Measurements from ENCODE around the gene SLC7A6.

Gene SLC7A6

GRCh38 chr16:68338326-68339119 is 74.2 kb downstream of the SLC7A6 start:
- no peak for TF ChIP-seq CTCF (conservative IDR thresholded peaks at IDR 0.05)
- H3K27ac ChIP-seq = no peak overlapping the region

DNA sequence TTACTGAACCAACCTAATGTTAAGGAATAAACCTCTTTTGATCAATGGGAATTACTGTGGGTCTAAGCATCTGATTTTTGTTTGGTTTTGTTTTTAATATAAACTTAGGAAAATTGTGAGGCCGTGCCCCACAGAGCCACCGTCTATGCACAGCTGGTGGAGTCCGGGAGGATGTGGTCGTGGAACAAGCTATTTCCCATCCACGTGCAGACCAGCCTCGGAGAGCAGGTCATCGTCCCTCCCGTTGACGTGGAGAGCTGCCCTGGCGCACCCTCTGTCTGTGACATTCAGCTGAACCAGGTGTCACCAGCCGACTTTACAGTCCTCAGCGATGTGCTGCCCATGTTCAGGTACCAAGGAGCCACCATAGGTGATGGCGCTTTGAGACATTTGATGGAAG is 74.9 kb downstream of the SLC7A6 start:
- H3K27ac ChIP-seq = no peak overlapping the region
- TF ChIP-seq CTCF (conservative IDR thresholded peaks at IDR 0.05) = no peak

DNA sequence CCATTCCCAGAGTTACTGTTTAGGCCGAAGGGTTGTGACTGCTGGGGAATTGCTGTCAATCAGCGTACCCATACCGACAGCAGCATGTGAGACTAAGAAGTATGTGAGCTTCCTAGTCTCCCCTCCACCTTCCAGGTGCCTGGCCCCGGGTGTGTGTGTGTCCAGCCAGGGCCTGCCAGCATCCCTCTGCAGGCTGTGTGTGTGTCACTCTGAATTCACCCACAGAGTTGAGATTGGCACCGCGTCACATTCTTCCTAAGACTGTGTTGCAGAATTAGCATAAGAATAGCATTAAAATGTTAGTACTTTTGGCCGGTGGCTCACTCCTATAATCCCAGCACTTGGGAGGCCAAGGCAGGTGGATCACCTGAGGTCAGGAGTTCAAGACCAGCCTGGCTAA is 78.3 kb downstream of the SLC7A6 start:
- no peak for TF ChIP-seq CTCF (conservative IDR thresholded peaks at IDR 0.05)
- H3K27ac ChIP-seq = no peak overlapping the region

DNA sequence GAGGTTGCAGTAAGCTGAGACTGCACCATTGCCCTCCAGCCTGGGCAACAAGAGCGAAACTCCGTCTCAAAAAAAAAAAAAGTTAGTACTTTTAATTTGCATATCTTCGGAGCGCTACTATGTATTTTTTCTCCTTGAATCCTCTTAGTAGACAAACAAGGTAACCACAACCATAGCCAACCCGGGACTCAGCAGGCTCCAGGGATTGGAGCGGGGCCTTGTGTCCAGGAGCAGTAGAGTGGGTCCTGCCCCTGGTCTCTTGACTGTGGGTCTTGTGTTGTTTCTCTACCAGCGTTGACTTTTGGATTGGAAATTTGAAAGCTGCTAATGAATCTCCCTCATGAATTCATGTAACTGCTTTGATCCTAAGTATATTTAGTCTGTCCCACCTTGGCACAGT is 78.8 kb downstream of the SLC7A6 start:
- H3K27ac ChIP-seq = no peak overlapping the region
- no peak for TF ChIP-seq CTCF (conservative IDR thresholded peaks at IDR 0.05)

GRCh38 chr16:68344252-68344651 is 79.9 kb downstream of the SLC7A6 start:
- no peak overlapping the region for H3K27ac ChIP-seq
- TF ChIP-seq CTCF (conservative IDR thresholded peaks at IDR 0.05) = no peak

DNA sequence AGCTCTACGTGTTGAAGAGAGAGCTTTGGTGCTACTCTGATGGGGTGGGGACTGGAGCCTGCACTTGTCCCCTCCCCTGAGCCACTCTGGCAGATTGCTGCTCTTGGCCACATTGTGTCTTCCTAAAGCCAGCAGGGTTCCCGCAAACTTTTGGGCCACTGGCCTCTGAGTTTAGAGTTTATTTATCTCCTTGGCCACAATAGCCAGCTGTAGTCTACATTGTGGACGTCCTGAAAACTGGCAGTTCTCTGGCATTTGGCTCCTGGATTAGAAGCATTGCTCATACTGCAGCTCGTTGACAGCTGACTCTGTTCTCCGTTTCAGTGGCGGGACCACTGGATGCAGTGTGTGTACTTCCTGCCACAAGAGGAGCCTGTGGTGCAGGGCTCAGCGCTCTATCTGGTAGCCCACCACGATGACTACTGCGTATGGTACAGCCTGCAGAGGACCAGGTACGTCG is 81.1 kb downstream of the SLC7A6 start:
- no peak overlapping the region for H3K27ac ChIP-seq
- TF ChIP-seq CTCF (conservative IDR thresholded peaks at IDR 0.05) = no peak

DNA sequence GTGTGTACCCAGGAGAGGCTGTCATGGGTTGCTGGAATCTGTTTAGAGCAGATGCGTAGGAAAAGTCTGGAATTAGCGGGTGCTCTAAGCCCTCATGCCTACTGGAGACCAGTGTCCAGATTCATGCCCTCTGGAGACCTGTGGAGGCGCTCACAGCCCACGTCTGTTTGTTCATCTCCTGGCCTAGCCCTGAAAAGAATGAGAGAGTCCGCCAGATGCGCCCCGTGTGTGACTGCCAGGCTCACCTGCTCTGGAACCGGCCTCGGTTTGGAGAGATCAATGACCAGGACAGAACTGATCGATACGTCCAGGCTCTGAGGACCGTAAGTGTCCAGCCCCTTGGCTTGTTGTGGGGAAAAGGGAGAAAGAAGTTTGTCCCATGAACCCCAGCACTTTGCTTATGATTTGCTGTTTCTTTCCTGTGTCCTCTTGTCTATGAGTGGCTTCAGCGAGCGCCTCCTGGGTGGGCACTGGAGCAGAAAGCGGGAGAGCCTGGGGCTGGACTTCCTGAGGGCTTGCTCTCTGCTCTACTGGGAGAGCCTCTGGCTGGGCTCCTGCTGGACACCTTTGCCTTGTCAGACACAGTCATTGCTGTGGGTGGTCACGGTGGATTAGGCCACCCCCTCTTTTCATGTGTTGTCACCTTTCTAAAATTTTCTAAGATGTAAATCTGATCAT is 81.8 kb downstream of the SLC7A6 start:
- H3K27ac ChIP-seq = no peak overlapping the region
- TF ChIP-seq CTCF (conservative IDR thresholded peaks at IDR 0.05) = no peak
